PC-3 (cell line): ENCODE results near the gene EXOSC10. TPM values are rescaled to one million over a fixed set of nuclear protein-coding genes. Genes with fewer than 3 reads are reported as not detected.
"Not testable (repeated sequence)": the region's sequence is repeated elsewhere in the genome, so short reads cannot be mapped to it uniquely, and the experiment has no call there.

ENCODE experiments used
- ATAC-seq: fragments of 200-7000 bp; cut with Tn5 transposase; 2 replicates; pipeline ENCODE4 v1.9.1; 2020; ENCODE audit warnings: mild to moderate bottlenecking, moderate library complexity
- BruUV-seq: library from RNA; stranded (reverse); fragments of 400-500 nt; replicated peaks from 2 replicates; lab custom pipeline; 2021; lab: Mats Ljungman, UMichigan
- CTCF ChIA-PET: fragments of 300-600 bp; sonication (Branson Sonifier 250); formaldehyde crosslinking; loops from one replicate; lab custom pipeline; 2022; ENCODE audit warnings: antibody characterized with exemption; lab: Charles Lee
- POLR2A ChIA-PET: fragments of 300-600 bp; sonication (Branson Sonifier 250); formaldehyde crosslinking; loops from one replicate; lab custom pipeline; 2022; ENCODE audit warnings: antibody characterized with exemption; ENCODE audit not compliant: unreplicated experiment; lab: Charles Lee
- DNase-seq: peaks from one replicate; pipeline ENCODE4 v3.0.0-alpha.2; 2015
- H2AFZ ChIP-seq: fragments of 300-600 bp; sonication (generic); 2 replicates; pipeline ENCODE4 v1.6.0; 2016; ENCODE audit warnings: antibody characterized with exemption, low read length
- H3F3A ChIP-seq: fragments of 300-600 bp; sonication (generic); one replicate; pipeline ENCODE4 v1.6.0; 2017; ENCODE audit warnings: antibody characterized with exemption, low read length, control low read depth, mild to moderate bottlenecking; ENCODE audit not compliant: unreplicated experiment
- H3K27ac ChIP-seq: fragments of 300-600 bp; sonication (generic); 2 replicates; pipeline ENCODE4 v1.5.1; 2016; ENCODE audit warnings: mild to moderate bottlenecking, low read length
- H3K27me3 ChIP-seq: fragments of 300-600 bp; sonication (generic); 2 replicates; pipeline ENCODE4 v1.6.1; 2016; ENCODE audit warnings: low read length, mixed read lengths
- H3K36me3 ChIP-seq: fragments of 300-600 bp; sonication (generic); 2 replicates; pipeline ENCODE4 v1.6.1; 2016; ENCODE audit warnings: low read depth, mixed run types, low read length, mixed read lengths
- H3K4me1 ChIP-seq: fragments of 300-600 bp; sonication (generic); 2 replicates; pipeline ENCODE4 v1.5.1; 2016; ENCODE audit warnings: low read length; ENCODE audit not compliant: insufficient read depth
- H3K4me2 ChIP-seq: fragments of 300-600 bp; sonication (generic); 2 replicates; pipeline ENCODE4 v1.6.0; 2016; ENCODE audit warnings: low read length
- H3K4me3 ChIP-seq: fragments of 300-600 bp; sonication (generic); 2 replicates; pipeline ENCODE4 v1.5.1; 2016; ENCODE audit warnings: mild to moderate bottlenecking, low read length, mixed read lengths
- H3K79me2 ChIP-seq: fragments of 300-600 bp; sonication (generic); 2 replicates; pipeline ENCODE4 v1.6.1; 2017; ENCODE audit warnings: low read length, mixed read lengths
- H3K9ac ChIP-seq: fragments of 300-600 bp; sonication (generic); 2 replicates; pipeline ENCODE4 v1.6.0; 2016; ENCODE audit warnings: mild to moderate bottlenecking, low read length
- H3K9me2 ChIP-seq: fragments of 300-600 bp; sonication (generic); replicated peaks from 2 replicates; pipeline ENCODE4 v1.6.1; 2016; ENCODE audit warnings: mixed run types, low read length, mixed read lengths
- H3K9me3 ChIP-seq: fragments of 300-600 bp; sonication (generic); 2 replicates; pipeline ENCODE4 v1.6.1; 2016; ENCODE audit warnings: low read length, mixed read lengths
- H4K20me1 ChIP-seq: fragments of 300-600 bp; sonication (generic); 2 replicates; pipeline ENCODE4 v1.6.1; 2016; ENCODE audit warnings: low read length, mixed read lengths
- CTCF ChIP-seq: fragments of 300-600 bp; sonication (generic); conservative IDR thresholded peaks from 2 replicates; pipeline ENCODE4 v1.5.1; 2017; ENCODE audit warnings: antibody characterized with exemption, low read depth, mild to moderate bottlenecking, low read length
- EZH2 ChIP-seq: fragments of 300-600 bp; sonication (generic); IDR thresholded peaks from one replicate; pipeline ENCODE4 v1.6.1; 2017; ENCODE audit warnings: antibody characterized with exemption, mild to moderate bottlenecking, low read length; ENCODE audit not compliant: unreplicated experiment
- EZH2phosphoT487 ChIP-seq: fragments of 300-600 bp; sonication (generic); IDR thresholded peaks from 2 replicates; pipeline ENCODE4 v1.6.1; 2018; ENCODE audit warnings: mild to moderate bottlenecking, antibody characterized with exemption, low read length, borderline replicate concordance
- intact Hi-C: fragments of 100-400 bp; cut with micrococcal nuclease; formaldehyde crosslinking; loops from 2 replicates; pipeline ENCODE4 v1.9.0; 2023
- total RNA-seq: library from RNA; depleted of rRNA; stranded (reverse); fragments of >200 nt; gene quantifications from 2 replicates; pipeline ENCODE4 v1.2.3, GENCODE V29; 2014

The EXOSC10 gene
- total RNA-seq, 1 experiment from 2014 or later, result 96.3 TPM

- ChIA-PET CTCF (interaction anchor here (1.0 kb wide), 1 partner anchor 57 kb away, joined by 3 read pairs; no protein-coding TSS in a partner anchor), POLR2A (interaction anchor here (0.6 to 1.0 kb wide), 3 partner anchors 34 to 678 kb away, joined by 3 to 5 read pairs (median 3); no protein-coding TSS in a partner anchor)
- Histone ChIP-seq H3K9ac (peak overlapping the region; percentile 98), H3K27ac (peak overlapping the region; percentile 44), H3K4me1 (peaks cover 16% of the 10 kb centered on the region), H3K4me3 (peak overlapping the region; percentile 81), H3F3A (no peaks in the 10 kb centered on the region), H3K36me3 (peaks cover 18% of the 10 kb centered on the region), H3K27me3 (no peaks in the 10 kb centered on the region), H4K20me1 (0 out of 2 replicates have a peak, but pooled peaks cover 4% of the 10 kb centered on the region), H3K9me2 (no peaks in the 10 kb centered on the region), H3K4me2 (peak overlapping the region; percentile 91), H2AFZ (peak overlapping the region; percentile 90), H3K79me2 (peaks cover 21% of the 10 kb centered on the region), H3K9me3 (no peaks in the 10 kb centered on the region)
- no peak for TF ChIP-seq EZH2phosphoT487
- no peak for TF ChIP-seq EZH2
- TF ChIP-seq CTCF, result no peak
- BruUV-seq, result TSS peak; percentile 98
- intact Hi-C loops, result no loop called here
- ATAC-seq (no peak), DNase-seq (no peak)
These were observed 452 bp upstream of the EXOSC10 start for GRCh38 chr1:11100149-11100493.

GRCh38 chr1:11098931-11099309, 749 bp downstream of the EXOSC10 start:
- Histone ChIP-seq H3K27me3 (no peaks in the 10 kb centered on the region), H3K9me2 (no peaks in the 10 kb centered on the region), H3K36me3 (peaks cover 18% of the 10 kb centered on the region), H3K4me2 (peak overlapping the region; percentile 91), H3F3A (no peaks in the 10 kb centered on the region), H3K9me3 (no peaks in the 10 kb centered on the region), H4K20me1 (0 out of 2 replicates have a peak, but pooled peaks cover 4% of the 10 kb centered on the region), H2AFZ (peak overlapping the region; percentile 90), H3K9ac (peak overlapping the region; percentile 98), H3K27ac (peak overlapping the region; percentile 44), H3K4me1 (peaks cover 16% of the 10 kb centered on the region), H3K79me2 (peaks cover 21% of the 10 kb centered on the region), H3K4me3 (peak overlapping the region; percentile 81)
- ATAC-seq (no peak), DNase-seq (no peak)
- BruUV-seq, result TSS peak; percentile 63
- CTCF ChIA-PET, result interaction anchor here (0.6 kb wide), 1 partner anchor 551 kb away, joined by 4 read pairs; no protein-coding TSS in a partner anchor
- POLR2A ChIA-PET, result interaction anchor here (0.7 kb wide), 1 partner anchor 163 kb away, joined by 3 read pairs; the partner anchor contains the start of gene MTOR
- intact Hi-C loops, result loop anchor here (2.0 kb wide), 2 partner anchors 36 to 60 kb away; no protein-coding TSS in a partner anchor
- TF ChIP-seq EZH2 (no peak), EZH2phosphoT487 (no peak), CTCF (no peak)

GRCh38 chr1:11083784-11084183, 15.9 kb downstream of the EXOSC10 start:
- H3K9me2 ChIP-seq, CTCF ChIA-PET, H3K27ac ChIP-seq, H3K4me1 ChIP-seq, BruUV-seq, POLR2A ChIA-PET, H4K20me1 ChIP-seq, H3F3A ChIP-seq, H3K9me3 ChIP-seq, H3K4me2 ChIP-seq, H2AFZ ChIP-seq, H3K9ac ChIP-seq, H3K27me3 ChIP-seq, DNase-seq, intact Hi-C loops, H3K79me2 ChIP-seq, H3K4me3 ChIP-seq, ATAC-seq: not testable (repeated sequence)
- peaks cover 52% of the 10 kb centered on the region for H3K36me3 ChIP-seq
